Rectal smooth muscle tissue (tissue), 1 donor: Measurements from ENCODE around the gene ZSWIM8.
A peak's percentile ranks its signal among the peaks of the same experiment; 100 is the strongest.

Source experiments
- H3K27ac ChIP-seq: one replicate; pipeline ENCODE4 v1.7.0; 2013; ENCODE audit warnings: low read depth, low read length, inconsistent platforms
- H3K27me3 ChIP-seq: one replicate; pipeline ENCODE4 v1.7.0; 2013; ENCODE audit warnings: low read length; ENCODE audit not compliant: control insufficient read depth, insufficient read depth
- H3K36me3 ChIP-seq: one replicate; pipeline ENCODE4 v1.7.0; 2013; ENCODE audit warnings: low read length; ENCODE audit not compliant: control insufficient read depth, insufficient read depth
- H3K4me1 ChIP-seq: one replicate; pipeline ENCODE4 v1.7.0; 2013; ENCODE audit warnings: low read length; ENCODE audit not compliant: control insufficient read depth, insufficient read depth
- H3K4me3 ChIP-seq: one replicate; pipeline ENCODE4 v1.7.0; 2013; ENCODE audit warnings: low read length
- H3K9ac ChIP-seq: one replicate; pipeline ENCODE4 v1.7.0; 2013; ENCODE audit warnings: low read length

Gene ZSWIM8

GRCh38 chr10:73802276-73802991, 17.0 kb downstream of the ZSWIM8 start:
- H3K4me3 ChIP-seq = no peak overlapping the region
- H3K4me1 ChIP-seq = peaks cover 2% of the 10 kb centered on the region
- no peak overlapping the region for H3K9ac ChIP-seq
- peaks cover 63% of the 10 kb centered on the region for H3K36me3 ChIP-seq
- H3K27me3 ChIP-seq = no peaks in the 10 kb centered on the region
- H3K27ac ChIP-seq = no peak overlapping the region

GRCh38 chr10:73803680-73804286, 18.4 kb downstream of the ZSWIM8 start:
- H3K27ac ChIP-seq = no peak overlapping the region
- H3K4me3 ChIP-seq = no peak overlapping the region
- peaks cover 2% of the 10 kb centered on the region for H3K4me1 ChIP-seq
- H3K9ac ChIP-seq = no peak overlapping the region
- H3K27me3 ChIP-seq = no peaks in the 10 kb centered on the region
- H3K36me3 ChIP-seq = peaks cover 61% of the 10 kb centered on the region

- Histone ChIP-seq H3K36me3 (peaks cover 53% of the 10 kb centered on the region), H3K4me3 (no peak overlapping the region), H3K9ac (no peak overlapping the region), H3K27me3 (no peaks in the 10 kb centered on the region), H3K27ac (no peak overlapping the region), H3K4me1 (peaks cover 5% of the 10 kb centered on the region)
These were observed 21.0 kb downstream of the ZSWIM8 start for GRCh38 chr10:73806176-73806950.

- Histone ChIP-seq H3K4me1 (peaks cover 5% of the 10 kb centered on the region), H3K27ac (no peak overlapping the region), H3K4me3 (no peak overlapping the region), H3K9ac (no peak overlapping the region), H3K36me3 (peaks cover 46% of the 10 kb centered on the region), H3K27me3 (no peaks in the 10 kb centered on the region)
These were observed 22.1 kb downstream of the ZSWIM8 start for GRCh38 chr10:73807471-73807870.

GRCh38 chr10:73808021-73808815, 22.8 kb downstream of the ZSWIM8 start:
- H3K4me1 ChIP-seq = peaks cover 5% of the 10 kb centered on the region
- H3K27ac ChIP-seq = no peak overlapping the region
- no peak overlapping the region for H3K4me3 ChIP-seq
- H3K27me3 ChIP-seq = no peaks in the 10 kb centered on the region
- no peak overlapping the region for H3K9ac ChIP-seq
- peaks cover 39% of the 10 kb centered on the region for H3K36me3 ChIP-seq

- Histone ChIP-seq H3K4me3 (no peak overlapping the region), H3K9ac (no peak overlapping the region), H3K4me1 (peaks cover 5% of the 10 kb centered on the region), H3K36me3 (peaks cover 39% of the 10 kb centered on the region), H3K27me3 (no peaks in the 10 kb centered on the region), H3K27ac (no peak overlapping the region)
These were observed 23.8 kb downstream of the ZSWIM8 start for GRCh38 chr10:73809061-73809818.

- H3K9ac ChIP-seq = peak overlapping the region; percentile 40
- H3K36me3 ChIP-seq = peaks cover 46% of the 10 kb centered on the region
- peak overlapping the region; percentile 82 for H3K4me3 ChIP-seq
- peaks cover 5% of the 10 kb centered on the region for H3K4me1 ChIP-seq
- peak overlapping the region; percentile 85 for H3K27ac ChIP-seq
- H3K27me3 ChIP-seq = no peaks in the 10 kb centered on the region
These were observed 24.9 kb downstream of the ZSWIM8 start for GRCh38 chr10:73810358-73810734.

GRCh38 chr10:73810735-73811465, 25.5 kb downstream of the ZSWIM8 start:
- Histone ChIP-seq H3K27ac (peak overlapping the region; percentile 85), H3K4me3 (peak overlapping the region; percentile 82), H3K27me3 (no peaks in the 10 kb centered on the region), H3K9ac (peak overlapping the region; percentile 47), H3K36me3 (peaks cover 41% of the 10 kb centered on the region), H3K4me1 (peaks cover 5% of the 10 kb centered on the region)

GRCh38 chr10:73812657-73813056, 27.3 kb downstream of the ZSWIM8 start:
- H3K36me3 ChIP-seq = peaks cover 36% of the 10 kb centered on the region
- no peak overlapping the region for H3K27ac ChIP-seq
- no peak overlapping the region for H3K4me3 ChIP-seq
- peaks cover 3% of the 10 kb centered on the region for H3K4me1 ChIP-seq
- H3K9ac ChIP-seq = no peak overlapping the region
- H3K27me3 ChIP-seq = no peaks in the 10 kb centered on the region

- peaks cover 33% of the 10 kb centered on the region for H3K36me3 ChIP-seq
These were observed 27.9 kb downstream of the ZSWIM8 start for GRCh38 chr10:73813333-73813732.

GRCh38 chr10:73814276-73814895, 29.0 kb downstream of the ZSWIM8 start:
- no peak overlapping the region for H3K9ac ChIP-seq
- no peak overlapping the region for H3K4me3 ChIP-seq
- no peaks in the 10 kb centered on the region for H3K27me3 ChIP-seq
- peaks cover 31% of the 10 kb centered on the region for H3K36me3 ChIP-seq
- peaks cover 3% of the 10 kb centered on the region for H3K4me1 ChIP-seq
- H3K27ac ChIP-seq = no peak overlapping the region

More at GRCh38 chr10:73813333-73813732, 27.9 kb downstream of the ZSWIM8 start:
- Histone ChIP-seq H3K9ac (no peak overlapping the region), H3K27me3 (no peaks in the 10 kb centered on the region), H3K27ac (no peak overlapping the region), H3K4me3 (no peak overlapping the region), H3K4me1 (peaks cover 3% of the 10 kb centered on the region)
